GM23338 (cell line): ENCODE results near the gene FANCD2OS. TPM values are rescaled to one million over a fixed set of nuclear protein-coding genes. Genes with fewer than 3 reads are reported as not detected.

ENCODE experiments used
- ATAC-seq: fragments of 200-7000 bp; cut with Tn5 transposase; 3 replicates; pipeline ENCODE4 v1.9.1; 2020
- DNase-seq: peaks from one replicate; pipeline ENCODE4 v3.0.0-alpha.2; 2015; ENCODE audit warnings: low spot score
- H2AFZ ChIP-seq: fragments of 200-600 bp; sonication (generic); 2 replicates; pipeline ENCODE4 v1.8.0; 2016; ENCODE audit warnings: antibody characterized with exemption, mild to moderate bottlenecking, moderate library complexity
- H3F3A ChIP-seq: fragments of 200-600 bp; sonication (generic); replicated peaks from 2 replicates; pipeline ENCODE4 v1.8.0; 2017; ENCODE audit warnings: antibody characterized with exemption, mixed run types, low read depth
- H3K27ac ChIP-seq: fragments of 200-600 bp; sonication (generic); 2 replicates; pipeline ENCODE4 v1.6.1; 2016; ENCODE audit warnings: low read depth
- H3K27me3 ChIP-seq: fragments of 200-600 bp; sonication (generic); 2 replicates; pipeline ENCODE4 v1.8.0; 2016; ENCODE audit warnings: mild to moderate bottlenecking, mixed run types, moderate library complexity; ENCODE audit not compliant: insufficient read depth
- H3K36me3 ChIP-seq: fragments of 200-600 bp; sonication (generic); 2 replicates; pipeline ENCODE4 v1.8.0; 2016; ENCODE audit warnings: mild to moderate bottlenecking; ENCODE audit not compliant: insufficient read depth
- H3K4me1 ChIP-seq: fragments of 200-600 bp; sonication (generic); 2 replicates; pipeline ENCODE4 v1.8.0; 2016; ENCODE audit warnings: mild to moderate bottlenecking, moderate library complexity; ENCODE audit not compliant: insufficient read depth
- H3K4me2 ChIP-seq: fragments of 200-600 bp; sonication (generic); 2 replicates; pipeline ENCODE4 v1.7.1; 2017; ENCODE audit warnings: mixed run types
- H3K4me3 ChIP-seq: fragments of 200-600 bp; sonication (generic); 2 replicates; pipeline ENCODE4 v1.6.1; 2016; ENCODE audit warnings: mixed run types
- H3K79me2 ChIP-seq: fragments of 200-600 bp; sonication (generic); replicated peaks from 2 replicates; pipeline ENCODE4 v1.8.0; 2017; ENCODE audit warnings: mild to moderate bottlenecking; ENCODE audit not compliant: insufficient read depth
- H3K9me2 ChIP-seq: fragments of 200-600 bp; sonication (generic); 2 replicates; pipeline ENCODE4 v1.8.0; 2017; ENCODE audit not compliant: insufficient read depth
- H4K20me1 ChIP-seq: fragments of 200-600 bp; sonication (generic); replicated peaks from 2 replicates; pipeline ENCODE4 v1.8.0; 2017; ENCODE audit warnings: mild to moderate bottlenecking; ENCODE audit not compliant: insufficient read depth
- H3K27ac Mint-ChIP-seq: 2 replicates; pipeline ENCODE4 v1.8.0; 2020; ENCODE audit warnings: inconsistent platforms, mild to moderate bottlenecking, moderate library complexity, mixed read lengths
- H3K27me3 Mint-ChIP-seq: 3 replicates; pipeline ENCODE4 v1.8.0; 2022; ENCODE audit warnings: low read depth, mild to moderate bottlenecking, moderate library complexity, mixed read lengths, inconsistent platforms; ENCODE audit not compliant: insufficient read depth, poor library complexity
- H3K36me3 Mint-ChIP-seq: 3 replicates; pipeline ENCODE4 v1.8.0; 2021; ENCODE audit warnings: low read depth, mild to moderate bottlenecking, inconsistent platforms, moderate library complexity, mixed read lengths
- H3K4me1 Mint-ChIP-seq: 3 replicates; pipeline ENCODE4 v1.8.0; 2020; ENCODE audit warnings: mild to moderate bottlenecking, inconsistent platforms, mixed read lengths
- H3K4me3 Mint-ChIP-seq: 3 replicates; pipeline ENCODE4 v1.8.0; 2021; ENCODE audit warnings: moderate library complexity, mild to moderate bottlenecking, inconsistent platforms, mixed read lengths
- H3K9me3 Mint-ChIP-seq: 3 replicates; pipeline ENCODE4 v1.8.0; 2020; ENCODE audit warnings: moderate library complexity, mild to moderate bottlenecking, inconsistent platforms, mixed read lengths
- CREB1 ChIP-seq: fragments of 250-450 bp; sonication (Bioruptor Pico); IDR thresholded peaks from 2 replicates; pipeline ENCODE4 v1.5.0; 2020; ENCODE audit warnings: low read depth, mild to moderate bottlenecking, moderate library complexity
- EZH2 ChIP-seq: fragments of 200-600 bp; sonication (generic); IDR thresholded peaks from one replicate; pipeline ENCODE4 v1.8.0; 2017; ENCODE audit warnings: antibody characterized with exemption, mild to moderate bottlenecking, low read depth; ENCODE audit not compliant: unreplicated experiment
- EZH2phosphoT487 ChIP-seq: fragments of 200-600 bp; sonication (generic); IDR thresholded peaks from one replicate; pipeline ENCODE4 v1.8.1; 2018; ENCODE audit warnings: antibody characterized with exemption; ENCODE audit not compliant: unreplicated experiment
- JUNB ChIP-seq: IDR thresholded peaks from one replicate; pipeline ENCODE4 v1.6.1; 2016; ENCODE audit warnings: antibody characterized with exemption; ENCODE audit not compliant: unreplicated experiment
- NANOG ChIP-seq: IDR thresholded peaks from 2 replicates; pipeline ENCODE4 v1.6.1; 2016; ENCODE audit warnings: antibody characterized with exemption, borderline replicate concordance
- POLR2AphosphoS5 ChIP-seq: IDR thresholded peaks from 2 replicates; pipeline ENCODE4 v1.6.1; 2016; ENCODE audit warnings: antibody characterized with exemption, low read depth
- STAT1 ChIP-seq: IDR thresholded peaks from one replicate; pipeline ENCODE4 v1.6.1; 2016; ENCODE audit warnings: antibody characterized with exemption; ENCODE audit not compliant: unreplicated experiment
- ZNF114 ChIP-seq: fragments of 250-450 bp; sonication (Bioruptor Pico); IDR thresholded peaks from 2 replicates; pipeline ENCODE4 v1.5.0; 2020; ENCODE audit warnings: mild to moderate bottlenecking, moderate library complexity
- ZNF331 ChIP-seq: fragments of 250-450 bp; sonication (Bioruptor Pico); IDR thresholded peaks from 2 replicates; pipeline ENCODE4 v1.5.0; 2020; ENCODE audit warnings: low read depth, mild to moderate bottlenecking, moderate library complexity
- polyA plus RNA-seq: library from polyadenylated mRNA; unstranded; fragments of >200 nt; fragmentation: Nextera tagmentation; extraction: Ambion mirVana; gene quantifications from 2 replicates; pipeline ENCODE4 v1.2.1, GENCODE V29; 2016
- total RNA-seq: library from RNA; depleted of rRNA; stranded (reverse); fragments of >200 nt; shearing (Covaris generic); gene quantifications from 2 replicates; pipeline ENCODE4 v1.2.3, GENCODE V29; 2014
- TF ChIP-seq, protein P1 (sequence below): IDR thresholded peaks from 2 replicates; pipeline ENCODE4 v1.6.1; 2016; ENCODE audit warnings: antibody characterized with exemption
- TF ChIP-seq, protein P2 (sequence below): IDR thresholded peaks from one replicate; pipeline ENCODE4 v1.6.1; 2018; ENCODE audit warnings: antibody characterized with exemption; ENCODE audit not compliant: unreplicated experiment
- TF ChIP-seq, protein P3 (sequence below): fragments of 250-450 bp; sonication (Bioruptor Pico); IDR thresholded peaks from 2 replicates; pipeline ENCODE4 v1.5.0; 2020; ENCODE audit warnings: mild to moderate bottlenecking, moderate library complexity
- TF ChIP-seq, protein P4 (sequence below), 2 experiments: fragments of 200-600 bp in 1 of 2; sonication (generic) in 1 of 2; conservative IDR thresholded peaks; 2 replicates each; pipeline versions ENCODE4 v1.5.1 to v1.6.1; 2016 to 2017; ENCODE audit warnings: antibody characterized with exemption in 2 of 2, low read depth in 2 of 2, mild to moderate bottlenecking in 2 of 2, moderate library complexity in 1 of 2

Gene FANCD2OS
- total and polyA plus RNA-seq, 2 experiments from 2014 or later, result 0.94 TPM; not detected in 1

DNA sequence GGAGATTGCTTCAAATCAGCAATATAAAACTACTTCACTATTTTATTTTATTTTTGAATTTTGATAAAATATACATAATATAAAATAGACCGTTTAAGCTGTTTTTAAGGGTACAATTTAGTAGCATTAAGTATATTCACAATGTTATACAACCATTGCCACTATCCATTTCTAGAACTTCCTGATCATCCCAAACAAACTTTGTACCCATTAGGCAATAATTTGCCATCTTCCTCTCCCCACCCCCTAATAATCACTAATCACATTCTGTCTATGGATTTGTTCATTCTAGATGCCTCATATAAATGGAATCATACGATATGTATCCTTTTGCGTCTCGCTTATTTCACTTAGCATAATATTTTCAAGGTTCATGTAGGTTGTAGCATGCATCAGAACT, 53.0 kb downstream of the FANCD2OS start:
- H3K4me3 Mint-ChIP-seq, result no peak overlapping the region
- ATAC-seq, result no peak
- H3K27me3 Mint-ChIP-seq, result peaks cover 1% of the 10 kb centered on the region
- Histone ChIP-seq H2AFZ (no peak overlapping the region), H3K4me1 (no peaks in the 10 kb centered on the region), H3K4me3 (no peak overlapping the region), H4K20me1 (no peaks in the 10 kb centered on the region), H3K9me2 (no peaks in the 10 kb centered on the region), H3F3A (no peaks in the 10 kb centered on the region; the same call in 1 of the 2 replicates), H3K27ac (no peak overlapping the region), H3K27me3 (no peaks in the 10 kb centered on the region), H3K79me2 (no peaks in the 10 kb centered on the region), H3K4me2 (no peak overlapping the region), H3K36me3 (peaks cover 40% of the 10 kb centered on the region)
- peaks cover 72% of the 10 kb centered on the region for H3K36me3 Mint-ChIP-seq
- no peak for TF ChIP-seq NANOG
- no peak for TF ChIP-seq CREB1 (CRISPR knock-in tag)
- TF ChIP-seq, protein P1, sequence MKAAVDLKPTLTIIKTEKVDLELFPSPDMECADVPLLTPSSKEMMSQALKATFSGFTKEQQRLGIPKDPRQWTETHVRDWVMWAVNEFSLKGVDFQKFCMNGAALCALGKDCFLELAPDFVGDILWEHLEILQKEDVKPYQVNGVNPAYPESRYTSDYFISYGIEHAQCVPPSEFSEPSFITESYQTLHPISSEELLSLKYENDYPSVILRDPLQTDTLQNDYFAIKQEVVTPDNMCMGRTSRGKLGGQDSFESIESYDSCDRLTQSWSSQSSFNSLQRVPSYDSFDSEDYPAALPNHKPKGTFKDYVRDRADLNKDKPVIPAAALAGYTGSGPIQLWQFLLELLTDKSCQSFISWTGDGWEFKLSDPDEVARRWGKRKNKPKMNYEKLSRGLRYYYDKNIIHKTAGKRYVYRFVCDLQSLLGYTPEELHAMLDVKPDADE, result no peak
- no peak for TF ChIP-seq EZH2phosphoT487
- TF ChIP-seq ZNF114, result no peak
- no peak for TF ChIP-seq ZNF331 (CRISPR knock-in tag)
- TF ChIP-seq, protein P2, sequence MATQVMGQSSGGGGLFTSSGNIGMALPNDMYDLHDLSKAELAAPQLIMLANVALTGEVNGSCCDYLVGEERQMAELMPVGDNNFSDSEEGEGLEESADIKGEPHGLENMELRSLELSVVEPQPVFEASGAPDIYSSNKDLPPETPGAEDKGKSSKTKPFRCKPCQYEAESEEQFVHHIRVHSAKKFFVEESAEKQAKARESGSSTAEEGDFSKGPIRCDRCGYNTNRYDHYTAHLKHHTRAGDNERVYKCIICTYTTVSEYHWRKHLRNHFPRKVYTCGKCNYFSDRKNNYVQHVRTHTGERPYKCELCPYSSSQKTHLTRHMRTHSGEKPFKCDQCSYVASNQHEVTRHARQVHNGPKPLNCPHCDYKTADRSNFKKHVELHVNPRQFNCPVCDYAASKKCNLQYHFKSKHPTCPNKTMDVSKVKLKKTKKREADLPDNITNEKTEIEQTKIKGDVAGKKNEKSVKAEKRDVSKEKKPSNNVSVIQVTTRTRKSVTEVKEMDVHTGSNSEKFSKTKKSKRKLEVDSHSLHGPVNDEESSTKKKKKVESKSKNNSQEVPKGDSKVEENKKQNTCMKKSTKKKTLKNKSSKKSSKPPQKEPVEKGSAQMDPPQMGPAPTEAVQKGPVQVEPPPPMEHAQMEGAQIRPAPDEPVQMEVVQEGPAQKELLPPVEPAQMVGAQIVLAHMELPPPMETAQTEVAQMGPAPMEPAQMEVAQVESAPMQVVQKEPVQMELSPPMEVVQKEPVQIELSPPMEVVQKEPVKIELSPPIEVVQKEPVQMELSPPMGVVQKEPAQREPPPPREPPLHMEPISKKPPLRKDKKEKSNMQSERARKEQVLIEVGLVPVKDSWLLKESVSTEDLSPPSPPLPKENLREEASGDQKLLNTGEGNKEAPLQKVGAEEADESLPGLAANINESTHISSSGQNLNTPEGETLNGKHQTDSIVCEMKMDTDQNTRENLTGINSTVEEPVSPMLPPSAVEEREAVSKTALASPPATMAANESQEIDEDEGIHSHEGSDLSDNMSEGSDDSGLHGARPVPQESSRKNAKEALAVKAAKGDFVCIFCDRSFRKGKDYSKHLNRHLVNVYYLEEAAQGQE, result no peak
- TF ChIP-seq, protein P3, sequence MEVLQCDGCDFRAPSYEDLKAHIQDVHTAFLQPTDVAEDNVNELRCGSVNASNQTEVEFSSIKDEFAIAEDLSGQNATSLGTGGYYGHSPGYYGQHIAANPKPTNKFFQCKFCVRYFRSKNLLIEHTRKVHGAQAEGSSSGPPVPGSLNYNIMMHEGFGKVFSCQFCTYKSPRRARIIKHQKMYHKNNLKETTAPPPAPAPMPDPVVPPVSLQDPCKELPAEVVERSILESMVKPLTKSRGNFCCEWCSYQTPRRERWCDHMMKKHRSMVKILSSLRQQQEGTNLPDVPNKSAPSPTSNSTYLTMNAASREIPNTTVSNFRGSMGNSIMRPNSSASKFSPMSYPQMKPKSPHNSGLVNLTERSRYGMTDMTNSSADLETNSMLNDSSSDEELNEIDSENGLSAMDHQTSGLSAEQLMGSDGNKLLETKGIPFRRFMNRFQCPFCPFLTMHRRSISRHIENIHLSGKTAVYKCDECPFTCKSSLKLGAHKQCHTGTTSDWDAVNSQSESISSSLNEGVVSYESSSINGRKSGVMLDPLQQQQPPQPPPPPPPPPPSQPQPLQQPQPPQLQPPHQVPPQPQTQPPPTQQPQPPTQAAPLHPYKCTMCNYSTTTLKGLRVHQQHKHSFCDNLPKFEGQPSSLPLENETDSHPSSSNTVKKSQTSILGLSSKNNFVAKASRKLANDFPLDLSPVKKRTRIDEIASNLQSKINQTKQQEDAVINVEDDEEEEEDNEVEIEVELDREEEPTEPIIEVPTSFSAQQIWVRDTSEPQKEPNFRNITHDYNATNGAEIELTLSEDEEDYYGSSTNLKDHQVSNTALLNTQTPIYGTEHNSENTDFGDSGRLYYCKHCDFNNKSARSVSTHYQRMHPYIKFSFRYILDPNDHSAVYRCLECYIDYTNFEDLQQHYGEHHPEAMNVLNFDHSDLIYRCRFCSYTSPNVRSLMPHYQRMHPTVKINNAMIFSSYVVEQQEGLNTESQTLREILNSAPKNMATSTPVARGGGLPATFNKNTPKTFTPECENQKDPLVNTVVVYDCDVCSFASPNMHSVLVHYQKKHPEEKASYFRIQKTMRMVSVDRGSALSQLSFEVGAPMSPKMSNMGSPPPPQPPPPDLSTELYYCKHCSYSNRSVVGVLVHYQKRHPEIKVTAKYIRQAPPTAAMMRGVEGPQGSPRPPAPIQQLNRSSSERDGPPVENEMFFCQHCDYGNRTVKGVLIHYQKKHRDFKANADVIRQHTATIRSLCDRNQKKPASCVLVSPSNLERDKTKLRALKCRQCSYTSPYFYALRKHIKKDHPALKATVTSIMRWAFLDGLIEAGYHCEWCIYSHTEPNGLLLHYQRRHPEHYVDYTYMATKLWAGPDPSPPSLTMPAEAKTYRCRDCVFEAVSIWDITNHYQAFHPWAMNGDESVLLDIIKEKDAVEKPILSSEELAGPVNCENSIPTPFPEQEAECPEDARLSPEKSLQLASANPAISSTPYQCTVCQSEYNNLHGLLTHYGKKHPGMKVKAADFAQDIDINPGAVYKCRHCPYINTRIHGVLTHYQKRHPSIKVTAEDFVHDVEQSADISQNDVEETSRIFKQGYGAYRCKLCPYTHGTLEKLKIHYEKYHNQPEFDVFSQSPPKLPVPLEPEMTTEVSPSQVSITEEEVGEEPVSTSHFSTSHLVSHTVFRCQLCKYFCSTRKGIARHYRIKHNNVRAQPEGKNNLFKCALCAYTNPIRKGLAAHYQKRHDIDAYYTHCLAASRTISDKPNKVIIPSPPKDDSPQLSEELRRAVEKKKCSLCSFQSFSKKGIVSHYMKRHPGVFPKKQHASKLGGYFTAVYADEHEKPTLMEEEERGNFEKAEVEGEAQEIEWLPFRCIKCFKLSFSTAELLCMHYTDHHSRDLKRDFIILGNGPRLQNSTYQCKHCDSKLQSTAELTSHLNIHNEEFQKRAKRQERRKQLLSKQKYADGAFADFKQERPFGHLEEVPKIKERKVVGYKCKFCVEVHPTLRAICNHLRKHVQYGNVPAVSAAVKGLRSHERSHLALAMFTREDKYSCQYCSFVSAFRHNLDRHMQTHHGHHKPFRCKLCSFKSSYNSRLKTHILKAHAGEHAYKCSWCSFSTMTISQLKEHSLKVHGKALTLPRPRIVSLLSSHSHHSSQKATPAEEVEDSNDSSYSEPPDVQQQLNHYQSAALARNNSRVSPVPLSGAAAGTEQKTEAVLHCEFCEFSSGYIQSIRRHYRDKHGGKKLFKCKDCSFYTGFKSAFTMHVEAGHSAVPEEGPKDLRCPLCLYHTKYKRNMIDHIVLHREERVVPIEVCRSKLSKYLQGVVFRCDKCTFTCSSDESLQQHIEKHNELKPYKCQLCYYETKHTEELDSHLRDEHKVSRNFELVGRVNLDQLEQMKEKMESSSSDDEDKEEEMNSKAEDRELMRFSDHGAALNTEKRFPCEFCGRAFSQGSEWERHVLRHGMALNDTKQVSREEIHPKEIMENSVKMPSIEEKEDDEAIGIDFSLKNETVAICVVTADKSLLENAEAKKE (CRISPR knock-in tag), result no peak
- no peak for TF ChIP-seq POLR2AphosphoS5
- TF ChIP-seq EZH2, result no peak
- TF ChIP-seq, protein P4, sequence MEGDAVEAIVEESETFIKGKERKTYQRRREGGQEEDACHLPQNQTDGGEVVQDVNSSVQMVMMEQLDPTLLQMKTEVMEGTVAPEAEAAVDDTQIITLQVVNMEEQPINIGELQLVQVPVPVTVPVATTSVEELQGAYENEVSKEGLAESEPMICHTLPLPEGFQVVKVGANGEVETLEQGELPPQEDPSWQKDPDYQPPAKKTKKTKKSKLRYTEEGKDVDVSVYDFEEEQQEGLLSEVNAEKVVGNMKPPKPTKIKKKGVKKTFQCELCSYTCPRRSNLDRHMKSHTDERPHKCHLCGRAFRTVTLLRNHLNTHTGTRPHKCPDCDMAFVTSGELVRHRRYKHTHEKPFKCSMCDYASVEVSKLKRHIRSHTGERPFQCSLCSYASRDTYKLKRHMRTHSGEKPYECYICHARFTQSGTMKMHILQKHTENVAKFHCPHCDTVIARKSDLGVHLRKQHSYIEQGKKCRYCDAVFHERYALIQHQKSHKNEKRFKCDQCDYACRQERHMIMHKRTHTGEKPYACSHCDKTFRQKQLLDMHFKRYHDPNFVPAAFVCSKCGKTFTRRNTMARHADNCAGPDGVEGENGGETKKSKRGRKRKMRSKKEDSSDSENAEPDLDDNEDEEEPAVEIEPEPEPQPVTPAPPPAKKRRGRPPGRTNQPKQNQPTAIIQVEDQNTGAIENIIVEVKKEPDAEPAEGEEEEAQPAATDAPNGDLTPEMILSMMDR (conservative IDR thresholded peaks at IDR 0.05; ENCODE audit: low read depth in 2 of 2), result no peak
- TF ChIP-seq JUNB, result no peak
- TF ChIP-seq STAT1, result no peak
- no peak for DNase-seq
- H3K9me3 Mint-ChIP-seq, result no peaks in the 10 kb centered on the region
- H3K4me1 Mint-ChIP-seq, result no peaks in the 10 kb centered on the region
- H3K27ac Mint-ChIP-seq, result no peak overlapping the region
